Activated CD8-positive, alpha-beta T cell treated with anti-CD3 and anti-CD28 coated beads for 36 hours (primary cell): Measurements from ENCODE around the gene MEOX2. TPM values are rescaled to one million over a fixed set of nuclear protein-coding genes. Genes with fewer than 3 reads are reported as not detected.
A peak's percentile ranks its signal among the peaks of the same experiment; 100 is the strongest.

Experiments
- ATAC-seq: fragments of 200-7000 bp; cut with Tn5 transposase; one replicate; pipeline ENCODE4 v1.10.0; 2021; ENCODE audit warnings: mild to moderate bottlenecking, moderate library complexity
- CTCF ChIA-PET: fragments of 350-600 bp; sonication (Branson Sonifier 250); formaldehyde crosslinking; loops from one replicate; lab custom pipeline; 2021; ENCODE audit warnings: antibody characterized with exemption; lab: Charles Lee
- POLR2A ChIA-PET: fragments of 350-600 bp; sonication (Branson Sonifier 250); formaldehyde crosslinking; loops from one replicate; lab custom pipeline; 2021; ENCODE audit warnings: antibody characterized with exemption; lab: Charles Lee
- DNase-seq: peaks from one replicate; pipeline ENCODE4 v3.0.0-alpha.2; 2020
- H3K27ac Mint-ChIP-seq: one replicate; pipeline ENCODE4 v1.8.0; 2021; ENCODE audit warnings: mild to moderate bottlenecking, mixed read lengths
- H3K27me3 Mint-ChIP-seq: one replicate; pipeline ENCODE4 v1.8.0; 2021; ENCODE audit warnings: mixed read lengths
- H3K36me3 Mint-ChIP-seq: one replicate; pipeline ENCODE4 v1.8.0; 2021; ENCODE audit warnings: low read depth, mixed read lengths
- H3K4me1 Mint-ChIP-seq: one replicate; pipeline ENCODE4 v1.8.0; 2021; ENCODE audit warnings: low read depth, mixed read lengths
- H3K4me3 Mint-ChIP-seq: one replicate; pipeline ENCODE4 v1.8.0; 2021; ENCODE audit warnings: mild to moderate bottlenecking, moderate library complexity, mixed read lengths
- H3K9me3 Mint-ChIP-seq: one replicate; pipeline ENCODE4 v1.8.0; 2021; ENCODE audit warnings: mixed read lengths
- intact Hi-C: fragments of 100-400 bp; cut with micrococcal nuclease; formaldehyde crosslinking; loops from one replicate; pipeline ENCODE4 v1.10.0; 2022
- total RNA-seq, 2 experiments: library from RNA; stranded (reverse); gene quantifications; one replicate each; pipeline ENCODE4 v1.2.3, GENCODE V29; 2021
- TF ChIP-seq, protein P1 (sequence below): fragments of 200-600 bp; IDR thresholded peaks from one replicate; pipeline ENCODE4 v1.8.0; 2022; ENCODE audit warnings: antibody characterized with exemption, mild to moderate bottlenecking

The MEOX2 gene
- total RNA-seq, 2 experiments from 2014 or later, result not detected

GRCh38 chr7:15719311-15719710 is 32.8 kb upstream of the MEOX2 start:
- POLR2A ChIA-PET, result no interaction called here
- H3K9me3 Mint-ChIP-seq, result no peaks in the 10 kb centered on the region

DNA sequence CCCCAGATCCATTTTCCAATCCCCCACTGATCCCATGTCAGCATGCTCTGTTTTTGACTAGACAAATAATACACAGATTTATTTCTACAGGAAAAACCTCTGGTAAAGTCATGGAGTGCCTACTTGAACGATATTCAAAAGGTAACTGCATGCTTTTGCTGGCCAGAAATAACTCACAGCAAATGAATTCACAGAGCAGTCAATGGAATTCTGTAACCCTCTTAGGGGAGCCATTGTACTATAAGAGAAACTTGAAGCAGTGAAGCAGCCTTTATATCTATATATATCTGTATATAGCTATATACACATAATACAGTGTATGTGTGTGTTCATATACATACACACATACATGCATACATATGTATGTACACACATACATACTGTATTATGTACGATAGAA is 29.0 kb upstream of the MEOX2 start:
- H3K36me3 Mint-ChIP-seq, result no peaks in the 10 kb centered on the region
- CTCF ChIA-PET, result no interaction called here
- POLR2A ChIA-PET, result no interaction called here
- H3K9me3 Mint-ChIP-seq, result peaks cover 3% of the 10 kb centered on the region
- DNase-seq (no peak), ATAC-seq (no peak)
- no peaks in the 10 kb centered on the region for H3K27me3 Mint-ChIP-seq
- intact Hi-C loops, result no loop called here
- no peaks in the 10 kb centered on the region for H3K4me1 Mint-ChIP-seq
- H3K27ac Mint-ChIP-seq, result no peak overlapping the region
- H3K4me3 Mint-ChIP-seq, result no peak overlapping the region
- TF ChIP-seq, protein P1, sequence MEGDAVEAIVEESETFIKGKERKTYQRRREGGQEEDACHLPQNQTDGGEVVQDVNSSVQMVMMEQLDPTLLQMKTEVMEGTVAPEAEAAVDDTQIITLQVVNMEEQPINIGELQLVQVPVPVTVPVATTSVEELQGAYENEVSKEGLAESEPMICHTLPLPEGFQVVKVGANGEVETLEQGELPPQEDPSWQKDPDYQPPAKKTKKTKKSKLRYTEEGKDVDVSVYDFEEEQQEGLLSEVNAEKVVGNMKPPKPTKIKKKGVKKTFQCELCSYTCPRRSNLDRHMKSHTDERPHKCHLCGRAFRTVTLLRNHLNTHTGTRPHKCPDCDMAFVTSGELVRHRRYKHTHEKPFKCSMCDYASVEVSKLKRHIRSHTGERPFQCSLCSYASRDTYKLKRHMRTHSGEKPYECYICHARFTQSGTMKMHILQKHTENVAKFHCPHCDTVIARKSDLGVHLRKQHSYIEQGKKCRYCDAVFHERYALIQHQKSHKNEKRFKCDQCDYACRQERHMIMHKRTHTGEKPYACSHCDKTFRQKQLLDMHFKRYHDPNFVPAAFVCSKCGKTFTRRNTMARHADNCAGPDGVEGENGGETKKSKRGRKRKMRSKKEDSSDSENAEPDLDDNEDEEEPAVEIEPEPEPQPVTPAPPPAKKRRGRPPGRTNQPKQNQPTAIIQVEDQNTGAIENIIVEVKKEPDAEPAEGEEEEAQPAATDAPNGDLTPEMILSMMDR, result no peak

More at GRCh38 chr7:15719311-15719710, 32.8 kb upstream of the MEOX2 start:
- CTCF ChIA-PET, result no interaction called here
- H3K4me1 Mint-ChIP-seq, result no peaks in the 10 kb centered on the region
- TF ChIP-seq, protein P1, result no peak
- no peak overlapping the region for H3K27ac Mint-ChIP-seq
- no peak overlapping the region for H3K4me3 Mint-ChIP-seq
- DNase-seq (no peak), ATAC-seq (no peak)
- H3K27me3 Mint-ChIP-seq, result no peaks in the 10 kb centered on the region
- intact Hi-C loops, result no loop called here
- no peaks in the 10 kb centered on the region for H3K36me3 Mint-ChIP-seq

DNA sequence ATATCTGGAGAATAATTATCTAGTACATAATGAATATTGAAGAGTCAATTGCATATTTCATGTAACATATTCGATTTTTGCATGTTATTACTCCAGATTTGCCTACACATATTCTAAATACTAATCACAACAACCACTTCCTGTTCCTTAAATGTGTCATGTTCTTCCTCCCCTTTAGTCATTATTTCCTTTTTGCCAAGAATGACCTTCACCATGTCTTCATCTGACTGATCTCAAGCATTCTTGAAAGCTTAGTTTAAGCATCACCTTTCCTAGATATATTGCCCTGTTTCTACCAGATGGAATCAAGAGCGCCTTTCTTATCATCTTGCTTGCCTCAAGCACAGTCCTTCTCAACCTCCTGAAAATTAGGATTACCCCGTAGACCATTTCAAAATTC is 23.5 kb upstream of the MEOX2 start:
- ATAC-seq, result peak; percentile 30
- ChIA-PET POLR2A (no interaction called here), CTCF (interaction anchor here (1.3 kb wide), 1 partner anchor 11 kb away, joined by 5 read pairs; no protein-coding TSS in a partner anchor)
- no peak overlapping the region for H3K4me3 Mint-ChIP-seq
- no peaks in the 10 kb centered on the region for H3K27me3 Mint-ChIP-seq
- H3K9me3 Mint-ChIP-seq, result peaks cover 3% of the 10 kb centered on the region
- no peaks in the 10 kb centered on the region for H3K36me3 Mint-ChIP-seq
- peaks cover 3% of the 10 kb centered on the region for H3K4me1 Mint-ChIP-seq
- intact Hi-C loops, result no loop called here
- no peak overlapping the region for H3K27ac Mint-ChIP-seq
- DNase-seq, result no peak
- TF ChIP-seq, protein P1, result no peak

DNA sequence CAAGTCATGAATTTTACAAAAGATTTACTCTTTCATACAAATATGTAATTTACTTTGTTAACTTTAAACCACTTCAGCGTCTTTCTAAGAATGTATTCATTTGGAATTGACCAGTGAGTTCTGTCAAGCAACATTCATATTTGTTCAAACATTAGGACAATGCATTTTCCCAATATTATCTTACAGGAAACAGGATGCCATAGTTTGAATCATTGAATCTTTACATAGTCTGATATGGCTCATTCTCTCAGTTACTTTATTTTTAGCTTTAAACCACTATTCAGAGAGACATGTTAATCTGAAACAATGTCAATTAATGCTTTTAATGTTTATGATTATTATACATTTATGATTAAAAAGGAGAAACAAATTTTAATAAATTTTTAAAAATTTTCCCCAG is 21.1 kb upstream of the MEOX2 start:
- POLR2A ChIA-PET, result no interaction called here
- TF ChIP-seq, protein P1, result no peak
- Mint-ChIP-seq H3K27ac (no peak overlapping the region), H3K27me3 (no peaks in the 10 kb centered on the region), H3K4me1 (peaks cover 3% of the 10 kb centered on the region), H3K9me3 (peaks cover 4% of the 10 kb centered on the region), H3K4me3 (no peak overlapping the region), H3K36me3 (no peaks in the 10 kb centered on the region)
- CTCF ChIA-PET, result interaction anchor here (0.6 kb wide), 1 partner anchor 99 kb away, joined by 3 read pairs; no protein-coding TSS in a partner anchor
- DNase-seq (no peak), ATAC-seq (no peak)
- intact Hi-C loops, result no loop called here

DNA sequence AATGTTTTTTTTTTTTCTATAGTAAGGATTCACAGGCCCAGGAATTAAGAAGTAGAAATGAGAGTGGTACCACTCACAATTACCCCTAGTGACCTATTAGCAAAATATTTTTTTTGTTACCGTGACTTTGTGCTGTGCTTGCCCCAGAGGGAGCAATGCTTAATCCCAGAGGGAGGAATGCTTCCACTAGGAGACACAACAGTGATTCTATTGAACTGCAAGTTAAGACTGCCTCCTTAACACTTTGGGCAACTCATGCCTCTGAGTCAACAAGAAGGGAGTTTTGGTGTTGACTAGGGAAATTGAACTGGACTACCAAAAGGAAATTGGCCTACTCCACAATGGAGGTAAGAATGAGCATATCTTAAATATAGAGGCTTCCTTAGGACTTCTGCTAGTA is 17.2 kb upstream of the MEOX2 start:
- Mint-ChIP-seq H3K9me3 (peaks cover 4% of the 10 kb centered on the region), H3K4me3 (no peak overlapping the region), H3K36me3 (no peaks in the 10 kb centered on the region), H3K27ac (no peak overlapping the region), H3K27me3 (no peaks in the 10 kb centered on the region), H3K4me1 (no peaks in the 10 kb centered on the region)
- POLR2A ChIA-PET, result no interaction called here
- ATAC-seq (no peak), DNase-seq (no peak)
- CTCF ChIA-PET, result no interaction called here
- intact Hi-C loops, result no loop called here
- TF ChIP-seq, protein P1, result no peak
